Hepatic stellate cell (primary cell): ENCODE results near the gene CHCHD1.
"Not testable (repeated sequence)": the region's sequence is repeated elsewhere in the genome, so short reads cannot be mapped to it uniquely, and the experiment has no call there.

Experiments used
- DNase-seq: peaks from one replicate; pipeline ENCODE4 v3.0.0; 2011; ENCODE audit warnings: low spot score

Gene CHCHD1

GRCh38 chr10:73793456-73793855, 11.6 kb downstream of the CHCHD1 start:
- DNase-seq, result no peak

DNA sequence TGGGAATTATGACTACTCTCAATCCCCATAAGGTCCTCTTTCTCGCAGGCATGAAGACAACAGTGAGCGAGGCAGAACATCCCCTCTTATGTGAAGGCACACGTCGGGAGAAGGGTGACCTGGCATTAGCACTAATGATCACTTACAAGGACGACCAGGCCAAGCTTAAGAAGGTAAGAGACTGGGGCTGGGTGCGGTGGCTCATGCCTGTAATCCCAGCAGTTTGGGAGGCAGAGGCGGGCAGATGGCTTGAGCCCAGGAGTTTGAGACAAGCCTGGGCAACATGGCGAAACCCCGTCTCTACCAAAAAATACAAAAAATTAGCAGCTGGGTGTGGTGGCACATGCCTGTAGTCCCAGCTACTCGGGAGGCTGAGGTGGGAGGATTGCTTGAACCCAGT, 13.6 kb downstream of the CHCHD1 start:
- DNase-seq, result not testable (repeated sequence)

DNA sequence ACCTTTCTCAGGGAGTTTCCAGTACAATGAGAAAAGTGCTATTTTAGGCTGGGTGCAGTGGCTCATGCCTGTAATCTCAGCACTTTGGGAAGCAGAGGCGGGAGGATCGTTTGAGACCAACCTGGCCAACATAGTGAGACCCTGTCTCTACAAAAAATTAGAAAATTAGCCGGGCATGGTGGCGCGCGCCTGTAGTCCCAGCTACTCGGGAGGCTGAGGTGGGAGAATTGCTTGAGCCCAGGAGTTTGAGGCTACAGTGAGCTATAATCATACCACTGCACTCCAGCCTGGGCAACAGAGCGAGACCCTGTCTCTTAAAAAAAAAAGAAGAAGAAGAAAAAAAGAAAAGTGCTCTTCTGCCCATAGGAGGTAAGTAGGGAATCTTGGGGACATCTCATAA, 14.2 kb downstream of the CHCHD1 start:
- DNase-seq, result not testable (repeated sequence)

GRCh38 chr10:73796766-73797165, 14.9 kb downstream of the CHCHD1 start:
- no peak for DNase-seq

- no peak for DNase-seq
Observed at GRCh38 chr10:73797324-73798025, 15.6 kb downstream of the CHCHD1 start.

GRCh38 chr10:73798087-73798486, 16.2 kb downstream of the CHCHD1 start:
- no peak for DNase-seq

DNA sequence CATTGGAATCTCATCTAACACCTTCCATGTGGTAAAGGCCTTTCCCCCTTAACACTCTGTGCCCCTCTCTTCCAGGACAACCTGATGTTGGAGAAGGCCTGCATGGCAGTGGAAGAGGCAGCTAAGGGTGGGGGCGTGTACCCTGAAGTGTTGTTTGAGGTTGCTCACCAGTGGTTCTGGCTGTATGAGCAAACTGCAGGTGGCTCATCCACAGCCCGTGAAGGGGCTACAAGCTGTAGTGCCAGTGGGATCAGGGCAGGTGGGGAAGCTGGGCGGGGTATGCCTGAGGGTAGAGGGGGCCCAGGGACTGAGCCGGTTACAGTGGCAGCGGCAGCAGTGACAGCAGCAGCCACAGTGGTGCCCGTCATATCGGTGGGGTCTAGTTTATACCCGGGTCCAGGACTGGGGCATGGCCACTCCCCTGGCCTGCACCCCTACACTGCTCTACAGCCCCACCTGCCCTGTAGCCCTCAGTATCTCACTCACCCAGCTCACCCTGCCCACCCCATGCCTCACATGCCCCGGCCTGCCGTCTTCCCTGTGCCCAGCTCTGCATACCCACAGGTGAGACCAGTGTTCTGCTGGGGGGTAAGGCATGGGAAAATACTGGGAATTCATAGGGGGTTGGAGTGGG, 17.2 kb downstream of the CHCHD1 start:
- no peak for DNase-seq

DNA sequence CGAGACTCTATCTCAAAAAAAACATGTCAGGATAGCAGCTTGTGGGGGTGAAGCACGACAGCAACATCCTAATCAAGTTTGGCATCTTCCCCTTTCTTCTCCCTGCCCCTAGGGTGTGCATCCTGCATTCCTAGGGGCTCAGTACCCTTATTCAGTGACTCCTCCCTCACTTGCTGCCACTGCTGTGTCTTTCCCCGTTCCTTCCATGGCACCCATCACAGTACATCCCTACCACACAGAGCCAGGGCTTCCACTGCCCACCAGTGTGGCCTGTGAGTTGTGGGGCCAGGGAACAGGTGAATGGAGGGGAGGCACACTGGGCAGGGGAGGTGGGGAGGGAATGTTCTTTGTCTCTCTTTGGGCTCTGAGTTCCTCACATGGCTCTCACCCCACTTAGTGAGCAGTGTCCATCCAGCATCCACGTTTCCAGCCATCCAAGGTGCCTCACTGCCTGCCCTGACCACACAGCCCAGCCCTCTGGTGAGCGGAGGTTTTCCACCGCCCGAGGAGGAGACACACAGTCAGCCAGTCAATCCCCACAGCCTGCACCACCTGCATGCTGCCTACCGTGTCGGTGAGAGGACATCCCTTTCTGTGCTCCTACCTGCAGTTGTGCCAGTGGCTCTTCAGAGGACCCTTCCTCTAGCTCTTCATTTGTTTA, 18.2 kb downstream of the CHCHD1 start:
- no peak for DNase-seq

DNA sequence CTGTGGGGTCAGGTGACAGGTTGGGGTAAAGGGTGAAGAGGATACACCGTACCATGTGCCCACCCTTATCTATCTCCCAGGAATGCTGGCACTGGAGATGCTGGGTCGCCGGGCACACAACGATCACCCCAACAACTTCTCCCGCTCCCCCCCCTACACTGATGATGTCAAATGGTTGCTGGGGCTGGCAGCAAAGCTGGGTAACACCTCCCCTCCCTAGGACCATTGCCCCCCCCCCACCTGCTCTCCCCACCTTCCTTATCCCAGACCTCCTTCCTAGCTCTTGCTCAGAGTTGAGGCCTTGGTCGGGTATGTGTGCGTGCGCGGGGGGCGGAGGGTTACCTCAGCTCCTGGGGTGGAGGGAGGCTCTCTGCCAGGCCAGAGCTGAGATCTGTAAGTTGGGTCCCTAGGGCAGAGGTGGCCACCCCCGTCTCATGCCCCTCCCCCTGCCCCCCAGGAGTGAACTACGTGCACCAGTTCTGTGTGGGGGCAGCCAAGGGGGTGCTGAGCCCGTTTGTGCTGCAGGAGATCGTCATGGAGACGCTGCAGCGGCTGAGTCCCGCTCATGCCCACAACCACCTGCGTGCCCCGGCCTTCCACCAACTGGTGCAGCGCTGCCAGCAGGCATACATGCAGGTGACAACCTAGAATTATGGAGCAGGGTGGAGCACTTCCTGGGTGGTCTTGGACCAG, 18.9 kb downstream of the CHCHD1 start:
- no peak for DNase-seq

GRCh38 chr10:73801253-73801590, 19.4 kb downstream of the CHCHD1 start:
- DNase-seq, result no peak

- DNase-seq, result peak; percentile 41
Observed at GRCh38 chr10:73802276-73802991, 20.6 kb downstream of the CHCHD1 start.

DNA sequence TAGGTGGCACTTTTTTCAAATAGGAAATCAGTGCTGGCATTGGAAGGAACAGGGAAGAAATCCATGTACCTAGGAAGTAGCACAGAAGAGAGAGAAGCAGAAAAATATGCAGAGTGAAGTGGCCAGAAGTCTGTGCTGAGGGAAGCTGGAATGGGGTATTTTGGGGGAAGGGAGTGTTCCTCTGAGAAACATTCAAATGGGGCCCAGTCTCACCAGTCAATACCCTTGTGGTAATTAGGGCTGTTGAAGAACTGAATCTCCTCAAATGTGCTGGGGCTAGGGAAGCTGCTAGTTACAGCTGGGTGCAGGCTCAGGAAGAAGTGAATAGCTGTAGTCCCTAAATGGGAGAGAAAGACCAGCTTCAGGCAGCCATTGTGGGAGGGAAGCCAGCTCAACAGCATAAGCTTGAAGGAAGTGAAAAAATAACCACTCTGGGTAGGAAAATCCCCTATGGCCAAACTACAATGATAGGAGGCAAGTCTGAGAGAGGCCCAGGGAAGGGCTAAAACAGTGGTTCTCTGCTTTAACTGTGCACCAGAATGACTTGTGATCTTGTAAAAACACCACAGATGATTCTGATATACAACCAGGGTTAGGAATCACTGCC, 21.9 kb downstream of the CHCHD1 start:
- DNase-seq, result no peak

- DNase-seq, result no peak
Observed at GRCh38 chr10:73806176-73806950, 24.5 kb downstream of the CHCHD1 start.

- no peak for DNase-seq
Observed at GRCh38 chr10:73807471-73807870, 25.6 kb downstream of the CHCHD1 start.

DNA sequence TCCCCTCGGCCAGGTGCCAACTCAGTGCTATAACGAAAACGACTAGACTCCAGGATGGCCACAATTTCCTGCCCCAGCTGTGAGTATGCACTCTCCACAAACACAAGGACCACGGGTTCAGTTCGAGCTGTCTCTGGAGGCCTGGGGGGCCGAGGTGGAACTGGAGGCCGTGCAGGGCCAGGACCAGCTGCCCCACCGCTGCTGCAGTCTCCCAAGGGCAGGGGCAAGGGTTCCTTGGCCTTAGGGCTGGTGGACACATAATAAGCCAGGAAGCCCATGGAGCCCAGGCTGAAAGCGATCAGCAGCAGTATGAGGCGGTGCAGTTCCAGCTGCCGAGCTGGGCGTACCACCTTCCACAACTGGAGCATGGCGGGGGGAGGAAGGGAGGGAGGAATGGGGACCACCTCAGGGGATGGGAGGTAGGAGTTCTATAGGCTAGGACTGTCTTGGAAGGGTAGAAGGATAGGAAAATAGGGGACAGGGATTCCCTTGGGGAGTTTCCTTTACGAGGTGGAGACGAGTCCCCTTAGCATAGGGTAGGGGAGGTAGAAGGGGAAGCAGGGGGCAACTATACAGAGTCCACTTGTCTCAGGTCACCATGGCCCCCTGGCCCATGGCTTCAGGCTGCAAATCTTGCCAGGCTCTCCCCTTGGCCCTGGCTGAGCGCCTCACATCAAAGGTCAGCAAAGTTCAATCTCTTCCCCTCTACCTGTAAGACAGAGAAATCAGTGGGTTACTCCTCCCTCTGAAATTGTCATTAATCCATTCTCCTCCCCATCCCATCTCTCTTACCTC, 26.4 kb downstream of the CHCHD1 start:
- DNase-seq, result no peak

GRCh38 chr10:73809061-73809818, 27.4 kb downstream of the CHCHD1 start:
- no peak for DNase-seq

GRCh38 chr10:73810358-73810734, 28.5 kb downstream of the CHCHD1 start:
- peak; percentile 32 for DNase-seq

DNA sequence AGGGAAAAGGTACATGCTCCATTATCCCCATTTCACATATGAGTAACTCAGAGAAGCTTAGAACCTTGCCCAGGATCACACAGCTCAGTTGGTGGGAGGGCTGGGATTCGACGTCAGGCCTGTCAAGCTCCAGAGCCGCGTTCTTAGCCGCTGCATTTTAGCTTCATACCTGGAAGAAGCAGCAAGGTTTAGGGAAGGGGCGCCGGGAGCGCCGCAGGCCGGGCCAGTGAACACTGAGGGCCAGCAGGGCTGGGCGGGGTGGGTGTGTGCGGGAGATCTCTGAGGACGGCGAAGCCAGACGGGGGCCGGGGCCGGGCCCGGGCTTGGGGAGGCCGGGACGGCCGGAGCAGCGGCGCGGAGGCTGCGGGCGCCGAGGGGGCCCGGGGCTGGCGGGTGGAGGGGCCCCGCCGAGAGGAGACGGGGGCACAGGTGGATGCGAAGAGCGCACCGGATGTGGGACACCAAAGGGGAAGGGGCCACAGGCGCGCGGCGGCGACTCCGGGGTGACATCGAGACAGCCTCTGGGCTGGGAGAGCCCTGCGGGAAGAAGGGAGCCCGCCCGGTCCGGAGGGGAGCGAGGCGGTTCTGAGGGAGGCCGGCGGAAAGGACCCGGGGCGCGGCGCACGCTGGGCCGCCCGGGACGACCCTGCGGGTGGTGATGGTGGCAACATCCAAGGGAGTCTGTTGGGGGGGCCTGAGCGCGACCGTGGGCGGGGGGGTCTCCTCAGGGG, 29.1 kb downstream of the CHCHD1 start:
- DNase-seq, result peak; percentile 60

DNA sequence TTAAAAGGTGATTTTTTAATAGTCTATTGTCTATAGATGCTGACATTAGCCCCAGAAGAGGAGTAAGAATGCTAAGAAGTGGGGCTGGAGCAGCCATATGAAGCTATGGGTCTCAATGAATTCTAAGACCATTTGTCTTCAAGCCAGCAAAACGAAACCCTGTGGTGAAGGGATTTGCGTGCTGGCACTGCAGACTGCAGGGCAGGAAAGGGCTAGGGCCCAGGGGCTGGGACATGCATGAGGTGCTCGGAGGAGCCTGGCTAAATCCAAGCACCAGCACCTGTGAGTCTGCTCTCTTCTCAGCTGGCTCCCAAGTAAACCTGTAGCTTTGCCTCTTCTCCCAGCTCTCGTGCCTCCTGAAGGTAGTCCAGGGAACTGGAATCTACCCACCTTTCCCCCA, 30.8 kb downstream of the CHCHD1 start:
- no peak for DNase-seq
